RWPE2 (cell line): Measurements from ENCODE around the gene MYH14.
"Not testable (repeated sequence)": the region's sequence is repeated elsewhere in the genome, so short reads cannot be mapped to it uniquely, and the experiment has no call there.

Experiments
- ATAC-seq: fragments of 200-7000 bp; cut with Tn5 transposase; 3 replicates; pipeline ENCODE4 v1.9.1; 2021; ENCODE audit warnings: low read depth
- DNase-seq: peaks from one replicate; pipeline ENCODE4 v3.0.0-alpha.2; 2020; ENCODE audit warnings: low spot score
- H3K27ac ChIP-seq: fragments of 450-650 bp; 2 replicates; pipeline ENCODE4 v1.5.1; 2017; ENCODE audit warnings: mild to moderate bottlenecking; ENCODE audit not compliant: poor library complexity, severe bottlenecking
- H3K27me3 ChIP-seq: fragments of 250-450 bp; sonication (Bioruptor Pico); 2 replicates; pipeline ENCODE4 v1.5.1; 2021; ENCODE audit warnings: mild to moderate bottlenecking, moderate library complexity; ENCODE audit not compliant: insufficient read depth, poor library complexity, severe bottlenecking
- H3K36me3 ChIP-seq: fragments of 250-450 bp; sonication (Bioruptor Pico); 2 replicates; pipeline ENCODE4 v1.5.1; 2020; ENCODE audit warnings: low read depth, mild to moderate bottlenecking, moderate library complexity
- H3K4me1 ChIP-seq: fragments of 250-450 bp; sonication (Bioruptor Pico); 2 replicates; pipeline ENCODE4 v1.5.1; 2021; ENCODE audit warnings: mild to moderate bottlenecking, moderate library complexity; ENCODE audit not compliant: insufficient read depth, poor library complexity, severe bottlenecking
- H3K4me3 ChIP-seq: fragments of 250-450 bp; sonication (Bioruptor Pico); 2 replicates; pipeline ENCODE4 v1.5.1; 2021; ENCODE audit warnings: mild to moderate bottlenecking, moderate library complexity; ENCODE audit not compliant: severe bottlenecking
- H3K9me3 ChIP-seq: fragments of 250-450 bp; sonication (Bioruptor Pico); 2 replicates; pipeline ENCODE4 v1.5.1; 2021; ENCODE audit warnings: mild to moderate bottlenecking, moderate library complexity; ENCODE audit not compliant: severe bottlenecking
- CTCF ChIP-seq: fragments of 450-650 bp; IDR thresholded peaks from one replicate; pipeline ENCODE4 v1.5.1; 2017; ENCODE audit warnings: mild to moderate bottlenecking, moderate library complexity; ENCODE audit not compliant: poor library complexity, severe bottlenecking

MYH14 gene

DNA sequence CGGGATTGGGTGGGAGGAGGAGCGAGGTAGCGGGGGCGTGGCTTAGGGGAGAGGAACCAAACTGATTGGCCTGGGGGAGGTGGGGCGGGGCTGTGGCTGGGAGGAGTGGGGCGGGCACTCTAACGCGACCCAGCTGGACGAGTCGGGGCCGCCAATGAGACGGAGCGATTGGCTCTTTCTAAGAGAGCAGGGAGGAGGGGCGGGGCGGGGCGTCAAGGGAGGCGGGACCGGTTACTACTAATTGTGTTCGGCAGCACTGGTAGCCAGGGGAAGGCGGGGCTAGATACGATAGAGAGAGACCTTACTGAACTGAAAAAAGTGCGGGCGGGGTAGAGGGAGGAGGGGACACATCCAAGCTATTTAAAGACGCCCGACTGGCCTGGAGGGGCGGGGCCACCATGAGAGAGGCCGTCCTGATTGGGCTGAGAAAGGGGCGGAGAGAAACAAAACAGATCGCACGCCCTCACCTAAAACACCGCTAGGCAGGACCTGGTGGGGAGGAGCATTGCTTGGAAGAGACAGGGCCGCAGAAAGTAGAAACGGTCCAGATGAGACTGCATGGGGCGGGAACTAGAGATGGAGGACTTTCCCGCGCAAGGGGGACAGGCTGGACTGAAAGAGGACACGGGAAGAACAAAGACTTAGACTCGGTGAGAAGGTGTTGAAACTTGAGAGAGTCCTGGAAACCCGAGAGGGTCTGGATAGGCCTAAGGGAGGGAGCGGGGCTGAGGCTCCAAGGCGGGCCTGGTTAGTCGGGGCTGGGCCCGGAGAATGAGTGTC lies 125.9 kb downstream of the MYH14 start, which contains the start of gene KCNC3:
Gene KCNC3, minus strand, starts transcription at position 232 of the 780 bp plus-strand sequence. CDS start 295 bp downstream, outside the sequence.
- peaks cover 4% of the 10 kb centered on the region for H3K9me3 ChIP-seq
- ATAC-seq (peak; percentile 76), DNase-seq (peak; percentile 98)
- H3K27ac ChIP-seq: no peak within 1 kb of the TSS
- peaks cover 55% of the 10 kb centered on the region for H3K27me3 ChIP-seq
- no peaks in the 10 kb centered on the region for H3K36me3 ChIP-seq
- TF ChIP-seq CTCF: no peak
- H3K4me1 ChIP-seq: no peaks in the 10 kb centered on the region
- peak within 1 kb of the TSS; percentile 21 for H3K4me3 ChIP-seq

DNA sequence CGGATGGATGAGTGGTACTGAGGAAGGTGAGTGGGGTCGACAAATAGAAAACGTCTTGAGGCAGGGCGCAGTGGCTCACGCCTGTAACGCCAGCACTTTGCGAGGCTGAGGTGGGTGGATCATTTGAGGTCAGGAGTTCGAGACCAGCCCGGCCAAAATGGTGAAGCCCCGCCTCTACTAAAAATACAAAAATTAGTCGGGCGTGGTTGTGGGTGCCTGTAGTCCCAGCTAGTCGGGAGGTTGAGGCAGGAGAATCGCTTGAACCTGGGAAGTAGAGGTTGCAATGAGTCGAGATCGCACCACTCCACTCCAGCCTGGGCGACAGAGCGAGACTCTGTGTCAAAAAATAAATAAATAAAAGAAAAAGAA lies 126.5 kb downstream of the MYH14 start:
- H3K27ac ChIP-seq, H3K4me1 ChIP-seq, H3K9me3 ChIP-seq, ATAC-seq, H3K36me3 ChIP-seq, DNase-seq: not testable (repeated sequence)
- Histone ChIP-seq H3K27me3 (peaks cover 55% of the 10 kb centered on the region), H3K4me3 (peak overlapping the region; percentile 17)

- peak; percentile 47 for ATAC-seq
- Histone ChIP-seq H3K4me3 (peak overlapping the region; percentile 16), H3K36me3 (no peaks in the 10 kb centered on the region), H3K9me3 (peaks cover 4% of the 10 kb centered on the region), H3K4me1 (no peaks in the 10 kb centered on the region), H3K27ac (no peak overlapping the region), H3K27me3 (peaks cover 55% of the 10 kb centered on the region)
- no peak for TF ChIP-seq CTCF
- DNase-seq: no peak
Measured at GRCh38 chr19:50330365-50331078, 127.1 kb downstream of the MYH14 start.

- DNase-seq: no peak
- no peak for TF ChIP-seq CTCF
- peaks cover 2% of the 10 kb centered on the region for H3K9me3 ChIP-seq
- no peak for ATAC-seq
- H3K36me3 ChIP-seq: no peaks in the 10 kb centered on the region
- no peak overlapping the region for H3K4me3 ChIP-seq
- H3K4me1 ChIP-seq: no peaks in the 10 kb centered on the region
- H3K27me3 ChIP-seq: peaks cover 48% of the 10 kb centered on the region
- no peak overlapping the region for H3K27ac ChIP-seq
Measured at GRCh38 chr19:50331221-50331993, 128.0 kb downstream of the MYH14 start.

GRCh38 chr19:50331994-50332243 lies 128.5 kb downstream of the MYH14 start:
- TF ChIP-seq CTCF: no peak
- Histone ChIP-seq H3K4me1 (no peaks in the 10 kb centered on the region), H3K4me3 (no peak overlapping the region), H3K27me3 (peaks cover 43% of the 10 kb centered on the region), H3K9me3 (no peaks in the 10 kb centered on the region), H3K27ac (no peak overlapping the region), H3K36me3 (no peaks in the 10 kb centered on the region)
- DNase-seq (no peak), ATAC-seq (no peak)
